PC-9 (cell line): ENCODE data around the gene MACROH2A1. TPM values are rescaled to one million over a fixed set of nuclear protein-coding genes. Genes with fewer than 3 reads are reported as not detected.

Experiments used
- BruUV-seq: library from RNA; stranded (reverse); fragments of 400-500 nt; replicated peaks from 2 replicates; lab custom pipeline; 2021; lab: Mats Ljungman, UMichigan
- CTCF ChIA-PET: fragments of 300-600 bp; sonication (Branson Sonifier 250); formaldehyde crosslinking; loops from one replicate; lab custom pipeline; 2022; ENCODE audit warnings: antibody characterized with exemption; lab: Charles Lee
- POLR2A ChIA-PET: fragments of 300-600 bp; sonication (Branson Sonifier 250); formaldehyde crosslinking; loops from one replicate; lab custom pipeline; 2022; ENCODE audit warnings: antibody characterized with exemption; ENCODE audit not compliant: unreplicated experiment; lab: Charles Lee
- DNase-seq, 2 experiments: peaks; one replicate each; pipeline versions ENCODE4 v3.0.0 to v3.0.0-alpha.2; 2015 to 2022; ENCODE audit warnings: mixed read lengths in 1 of 2
- H2AFZ ChIP-seq: fragments of 200-600 bp; sonication (generic); 2 replicates; pipeline ENCODE4 v1.8.1; 2017; ENCODE audit warnings: antibody characterized with exemption
- H3F3A ChIP-seq: fragments of 200-600 bp; sonication (generic); 2 replicates; pipeline ENCODE4 v1.8.1; 2017; ENCODE audit warnings: antibody characterized with exemption, mild to moderate bottlenecking, low read depth; ENCODE audit not compliant: insufficient read depth
- H3K27ac ChIP-seq: fragments of 200-600 bp; sonication (generic); 2 replicates; pipeline ENCODE4 v1.6.1; 2016; ENCODE audit warnings: mixed run types
- H3K27me3 ChIP-seq: fragments of 200-600 bp; sonication (generic); 2 replicates; pipeline ENCODE4 v1.6.1; 2016; ENCODE audit warnings: low read depth, mixed run types; ENCODE audit not compliant: insufficient read depth
- H3K36me3 ChIP-seq: fragments of 200-600 bp; sonication (generic); 2 replicates; pipeline ENCODE4 v1.6.1; 2016; ENCODE audit warnings: low read depth, mixed run types
- H3K4me1 ChIP-seq: fragments of 200-600 bp; sonication (generic); replicated peaks from 2 replicates; pipeline ENCODE4 v1.6.1; 2016; ENCODE audit warnings: mixed run types; ENCODE audit not compliant: insufficient read depth
- H3K4me2 ChIP-seq: fragments of 200-600 bp; sonication (generic); 2 replicates; pipeline ENCODE4 v1.6.1; 2017; ENCODE audit warnings: mixed run types
- H3K4me3 ChIP-seq: fragments of 200-600 bp; sonication (generic); 2 replicates; pipeline ENCODE4 v1.6.1; 2016; ENCODE audit warnings: mixed run types
- H3K79me2 ChIP-seq: fragments of 200-600 bp; sonication (generic); 2 replicates; pipeline ENCODE4 v1.6.1; 2017; ENCODE audit warnings: low read depth, mixed run types
- H3K9me2 ChIP-seq: fragments of 200-600 bp; sonication (generic); 2 replicates; pipeline ENCODE4 v1.8.1; 2017; ENCODE audit warnings: mild to moderate bottlenecking; ENCODE audit not compliant: insufficient read depth
- H3K9me3 ChIP-seq: fragments of 200-600 bp; sonication (generic); 2 replicates; pipeline ENCODE4 v1.8.1; 2016; ENCODE audit warnings: low read depth; ENCODE audit not compliant: insufficient read depth
- H4K20me1 ChIP-seq: fragments of 200-600 bp; sonication (generic); 2 replicates; pipeline ENCODE4 v1.8.1; 2017; ENCODE audit not compliant: insufficient read depth
- EZH2 ChIP-seq: fragments of 200-600 bp; sonication (generic); IDR thresholded peaks from 2 replicates; pipeline ENCODE4 v1.8.0; 2017; ENCODE audit warnings: antibody characterized with exemption, low read depth
- intact Hi-C: fragments of 100-400 bp; cut with micrococcal nuclease; formaldehyde crosslinking; loops from one replicate; pipeline ENCODE4 v1.10.0; 2022; ENCODE audit not compliant: unreplicated experiment
- total RNA-seq: library from RNA; stranded (reverse); gene quantifications from 2 replicates; pipeline ENCODE4 v1.2.3, GENCODE V29; 2021
- TF ChIP-seq, protein P1 (sequence below): fragments of 200-600 bp; sonication (generic); conservative IDR thresholded peaks from 2 replicates; pipeline ENCODE4 v1.6.1; 2017; ENCODE audit warnings: mixed run types, antibody characterized with exemption, mild to moderate bottlenecking, moderate library complexity

The MACROH2A1 gene
- total RNA-seq, 1 experiment from 2014 or later = 223 TPM

GRCh38 chr5:135340568-135340967 is 58.5 kb downstream of the MACROH2A1 start:
- no peak for TF ChIP-seq EZH2
- TF ChIP-seq, protein P1, sequence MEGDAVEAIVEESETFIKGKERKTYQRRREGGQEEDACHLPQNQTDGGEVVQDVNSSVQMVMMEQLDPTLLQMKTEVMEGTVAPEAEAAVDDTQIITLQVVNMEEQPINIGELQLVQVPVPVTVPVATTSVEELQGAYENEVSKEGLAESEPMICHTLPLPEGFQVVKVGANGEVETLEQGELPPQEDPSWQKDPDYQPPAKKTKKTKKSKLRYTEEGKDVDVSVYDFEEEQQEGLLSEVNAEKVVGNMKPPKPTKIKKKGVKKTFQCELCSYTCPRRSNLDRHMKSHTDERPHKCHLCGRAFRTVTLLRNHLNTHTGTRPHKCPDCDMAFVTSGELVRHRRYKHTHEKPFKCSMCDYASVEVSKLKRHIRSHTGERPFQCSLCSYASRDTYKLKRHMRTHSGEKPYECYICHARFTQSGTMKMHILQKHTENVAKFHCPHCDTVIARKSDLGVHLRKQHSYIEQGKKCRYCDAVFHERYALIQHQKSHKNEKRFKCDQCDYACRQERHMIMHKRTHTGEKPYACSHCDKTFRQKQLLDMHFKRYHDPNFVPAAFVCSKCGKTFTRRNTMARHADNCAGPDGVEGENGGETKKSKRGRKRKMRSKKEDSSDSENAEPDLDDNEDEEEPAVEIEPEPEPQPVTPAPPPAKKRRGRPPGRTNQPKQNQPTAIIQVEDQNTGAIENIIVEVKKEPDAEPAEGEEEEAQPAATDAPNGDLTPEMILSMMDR = no peak
- ChIA-PET POLR2A (no interaction called here), CTCF (no interaction called here)
- no peaks in the 10 kb centered on the region; the same call in 1 of the 2 replicates for H3K36me3 ChIP-seq
- H2AFZ ChIP-seq = no peak overlapping the region
- no peaks in the 10 kb centered on the region for H3K27me3 ChIP-seq
- DNase-seq = no peak
- no TSS peak for BruUV-seq
- H4K20me1 ChIP-seq = peaks cover 15% of the 10 kb centered on the region; the same call in 1 of the 2 replicates
- H3K4me2 ChIP-seq = no peak overlapping the region
- H3K27ac ChIP-seq = no peak overlapping the region
- H3K79me2 ChIP-seq = no peaks in the 10 kb centered on the region
- intact Hi-C loops = no loop called here
- H3K4me3 ChIP-seq = no peak overlapping the region
- no peaks in the 10 kb centered on the region for H3K9me2 ChIP-seq
- peaks cover 3% of the 10 kb centered on the region; the same call in 1 of the 2 replicates for H3F3A ChIP-seq
- H3K9me3 ChIP-seq = no peaks in the 10 kb centered on the region
- no peaks in the 10 kb centered on the region for H3K4me1 ChIP-seq

- Histone ChIP-seq H3K4me1 (no peaks in the 10 kb centered on the region), H4K20me1 (0 out of 2 replicates have a peak, but pooled peaks cover 7% of the 10 kb centered on the region), H2AFZ (no peak overlapping the region), H3K27me3 (no peaks in the 10 kb centered on the region), H3K36me3 (no peaks in the 10 kb centered on the region; the same call in 1 of the 2 replicates), H3K4me3 (no peak overlapping the region), H3K27ac (no peak overlapping the region), H3K4me2 (no peak overlapping the region), H3K9me3 (no peaks in the 10 kb centered on the region), H3F3A (peaks cover 3% of the 10 kb centered on the region; the same call in 1 of the 2 replicates), H3K9me2 (no peaks in the 10 kb centered on the region), H3K79me2 (no peaks in the 10 kb centered on the region)
- intact Hi-C loops = loop anchor here (10.0 kb wide), 2 partner anchors 325 to 425 kb away; no protein-coding TSS in a partner anchor
- BruUV-seq = no TSS peak
- ChIA-PET CTCF (no interaction called here), POLR2A (no interaction called here)
- no peak for TF ChIP-seq EZH2
- TF ChIP-seq, protein P1 = no peak
- no peak for DNase-seq
Observed at GRCh38 chr5:135339623-135340022, 59.4 kb downstream of the MACROH2A1 start.

DNA sequence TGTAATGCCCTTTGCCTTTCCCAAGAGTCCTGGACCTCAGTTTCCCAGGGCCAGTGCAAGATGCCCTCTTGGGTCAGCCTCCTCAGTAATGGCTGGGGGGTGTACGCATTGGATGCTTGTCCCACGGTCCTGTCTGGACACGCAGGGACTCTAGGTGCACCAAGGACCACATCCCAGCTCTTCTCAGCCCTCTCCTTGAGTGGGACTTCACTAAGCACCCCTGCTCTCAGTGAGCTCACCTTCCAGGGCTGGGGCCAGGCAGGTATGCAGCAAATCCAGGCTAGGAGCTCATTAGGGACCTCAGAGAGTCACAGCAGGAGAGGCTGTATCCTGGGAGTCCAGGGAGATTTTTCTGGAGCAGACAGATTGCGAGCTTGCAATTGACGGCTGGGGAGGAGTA is 59.8 kb downstream of the MACROH2A1 start:
- DNase-seq = no peak
- TF ChIP-seq, protein P1 = no peak
- TF ChIP-seq EZH2 = no peak
- Histone ChIP-seq H3K9me3 (no peaks in the 10 kb centered on the region), H3K4me3 (no peak overlapping the region), H3K9me2 (no peaks in the 10 kb centered on the region), H4K20me1 (0 out of 2 replicates have a peak, but pooled peaks cover 7% of the 10 kb centered on the region), H3F3A (peaks cover 3% of the 10 kb centered on the region; the same call in 1 of the 2 replicates), H3K4me2 (no peak overlapping the region), H3K27ac (no peak overlapping the region), H3K4me1 (no peaks in the 10 kb centered on the region), H3K27me3 (no peaks in the 10 kb centered on the region), H3K36me3 (no peaks in the 10 kb centered on the region; the same call in 1 of the 2 replicates), H3K79me2 (no peaks in the 10 kb centered on the region), H2AFZ (no peak overlapping the region)
- ChIA-PET POLR2A (no interaction called here), CTCF (no interaction called here)
- BruUV-seq = no TSS peak
- intact Hi-C loops = loop anchor here (10.0 kb wide), 2 partner anchors 324 to 424 kb away; no protein-coding TSS in a partner anchor
